ENCODE data around the gene WNT7B. TPM values are rescaled to one million over a fixed set of nuclear protein-coding genes. Genes with fewer than 3 reads are reported as not detected.

Gene WNT7B
- total and polyA plus RNA-seq, 8 donors: 0.06 to 2.0 TPM; not detected in 6

- WGBS, 5 donors: 71 to 85% (median 83%) methylated on average over 31 to 37 of the region's 37 CpGs
- H3K27me3 ChIP-seq: peaks cover 0 to 89% (median 33%) of the 10 kb centered on the region in 3 donors
Observed at GRCh38 chr22:45891021-45891421, 85.9 kb downstream of the WNT7B start.

DNA sequence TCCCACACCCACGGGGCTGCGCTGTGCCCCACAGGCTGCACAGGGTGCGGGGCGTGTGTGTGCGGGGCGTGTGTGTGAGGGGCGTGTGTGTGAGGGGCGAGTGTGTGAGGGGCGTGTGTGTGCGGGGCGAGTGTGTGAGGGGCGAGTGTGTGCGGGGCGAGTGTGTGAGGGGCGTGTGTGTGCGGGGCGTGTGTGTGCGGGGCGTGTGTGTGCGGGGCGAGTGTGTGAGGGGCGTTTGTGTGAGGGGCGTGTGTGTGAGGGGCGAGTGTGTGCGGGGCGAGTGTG, 86.7 kb downstream of the WNT7B start:
- Histone ChIP-seq H3K4me1 (peaks cover 0 to 10% (median 7%) of the 10 kb centered on the region in 4 donors), H3K36me3 (no peaks in the 10 kb centered on the region), H3K27me3 (peaks cover 0 to 89% (median 39%) of the 10 kb centered on the region in 3 donors), H3K9me3 (no peaks in the 10 kb centered on the region), H3K4me3 (no peak overlapping the region), H3K27ac (no peak overlapping the region)
- TF ChIP-seq CTCF (IDR thresholded peaks at IDR 0.05) (no peak), POLR2A (IDR thresholded peaks at IDR 0.05) (no peak), POLR2AphosphoS5 (IDR thresholded peaks at IDR 0.05) (no peak), EP300 (IDR thresholded peaks at IDR 0.05) (no peak)
- intact Hi-C loops (cut with DNase I; ENCODE audit: low total_unique reads): no loop called here
- DNase-seq: no peak
- 91 to 95% (median 93%) methylated on average over 17 to 26 of the region's 26 CpGs for WGBS, 5 donors

More at GRCh38 chr22:45891021-45891421, 85.9 kb downstream of the WNT7B start:
- no peaks in the 10 kb centered on the region for H3K9me3 ChIP-seq
- TF ChIP-seq EP300 (IDR thresholded peaks at IDR 0.05) (no peak), POLR2AphosphoS5 (IDR thresholded peaks at IDR 0.05) (no peak), CTCF (IDR thresholded peaks at IDR 0.05) (no peak), POLR2A (IDR thresholded peaks at IDR 0.05) (no peak)
- intact Hi-C loops (cut with DNase I; ENCODE audit: low total_unique reads): no loop called here
- no peak overlapping the region for H3K27ac ChIP-seq
- no peaks in the 10 kb centered on the region for H3K36me3 ChIP-seq
- peaks cover 0 to 10% (median 7%) of the 10 kb centered on the region in 4 donors for H3K4me1 ChIP-seq
- no peak overlapping the region for H3K4me3 ChIP-seq
- DNase-seq: no peak

- Histone ChIP-seq H3K4me1 (peaks cover 0 to 10% (median 7%) of the 10 kb centered on the region in 4 donors), H3K4me3 (peak overlapping the region in 1 of 4 donors; percentile 3), H3K27ac (no peak overlapping the region), H3K36me3 (no peaks in the 10 kb centered on the region), H3K9me3 (no peaks in the 10 kb centered on the region), H3K27me3 (peaks cover 0 to 92% (median 42%) of the 10 kb centered on the region in 3 donors)
- no peak for TF ChIP-seq POLR2A (IDR thresholded peaks at IDR 0.05)
- TF ChIP-seq EP300 (IDR thresholded peaks at IDR 0.05): no peak
- TF ChIP-seq POLR2AphosphoS5 (IDR thresholded peaks at IDR 0.05): no peak
- TF ChIP-seq CTCF (IDR thresholded peaks at IDR 0.05): no peak
- WGBS, 5 donors: 26 to 47% (median 33%) methylated on average over 17 to 56 of the region's 56 CpGs
- peak in 1 of 2 donors; percentile 60 for DNase-seq
- intact Hi-C loops (cut with DNase I; ENCODE audit: low total_unique reads): no loop called here
Observed at GRCh38 chr22:45889539-45890350, 87.2 kb downstream of the WNT7B start.

- DNase-seq: no peak
- Histone ChIP-seq H3K36me3 (no peaks in the 10 kb centered on the region), H3K9me3 (no peaks in the 10 kb centered on the region), H3K4me3 (no peak overlapping the region), H3K27ac (no peak overlapping the region), H3K27me3 (peaks cover 0 to 92% (median 42%) of the 10 kb centered on the region in 3 donors), H3K4me1 (peaks cover 0 to 10% (median 7%) of the 10 kb centered on the region in 4 donors)
- intact Hi-C loops (cut with DNase I; ENCODE audit: low total_unique reads): no loop called here
- WGBS, 5 donors: 80 to 95% (median 86%) methylated on average over 6 to 10 of the region's 10 CpGs
- no peak for TF ChIP-seq POLR2AphosphoS5 (IDR thresholded peaks at IDR 0.05)
- TF ChIP-seq EP300 (IDR thresholded peaks at IDR 0.05): no peak
- no peak for TF ChIP-seq CTCF (IDR thresholded peaks at IDR 0.05)
- TF ChIP-seq POLR2A (IDR thresholded peaks at IDR 0.05): no peak
Observed at GRCh38 chr22:45889093-45889538, 87.8 kb downstream of the WNT7B start.

Measured in stomach (tissue), 9 donors.